ENCODE data around the gene TTBK2. TPM values are rescaled to one million over a fixed set of nuclear protein-coding genes. Genes with fewer than 3 reads are reported as not detected.

TTBK2 gene
- polyA plus RNA-seq, 2 donors: 1.2 to 1.5 TPM

GRCh38 chr15:42735382-42736165 is 185.0 kb downstream of the TTBK2 start:
- Histone ChIP-seq H3K4me1 (ENCODE audit: control insufficient read depth in 2 of 2, insufficient read depth in 2 of 2, low read length in 1 of 2) (peaks cover 0 to 5% of the 10 kb centered on the region in 2 donors), H3K9me3 (ENCODE audit: control insufficient read depth in 2 of 2, insufficient read depth in 1 of 2, low read depth in 1 of 2, low read length in 1 of 2) (no peaks in the 10 kb centered on the region), H3K4me3 (ENCODE audit: low read depth in 1 of 2, low read length in 2 of 2) (peak overlapping the region; percentile 82), H3K27ac (ENCODE audit: low read depth in 2 of 2, low read length in 1 of 2) (no peak overlapping the region), H3K27me3 (ENCODE audit: control insufficient read depth in 1 of 2, insufficient read depth in 2 of 2, low read length in 2 of 2) (no peaks in the 10 kb centered on the region), H3K36me3 (ENCODE audit: control insufficient read depth in 2 of 2, insufficient read depth in 2 of 2, low read length in 1 of 2) (peaks cover 3 to 26% of the 10 kb centered on the region in 2 donors)
- WGBS, 2 donors: 84 to 85% methylated on average over 19 of the region's 19 CpGs

GRCh38 chr15:42734076-42734672 is 186.4 kb downstream of the TTBK2 start:
- Histone ChIP-seq H3K27ac (ENCODE audit: low read depth in 2 of 2, low read length in 1 of 2) (no peak overlapping the region), H3K4me3 (ENCODE audit: low read depth in 1 of 2, low read length in 2 of 2) (no peak overlapping the region), H3K4me1 (ENCODE audit: control insufficient read depth in 2 of 2, insufficient read depth in 2 of 2, low read length in 1 of 2) (peaks cover 0 to 5% of the 10 kb centered on the region in 2 donors), H3K36me3 (ENCODE audit: control insufficient read depth in 2 of 2, insufficient read depth in 2 of 2, low read length in 1 of 2) (peaks cover 12 to 35% of the 10 kb centered on the region in 2 donors), H3K27me3 (ENCODE audit: control insufficient read depth in 1 of 2, insufficient read depth in 2 of 2, low read length in 2 of 2) (no peaks in the 10 kb centered on the region), H3K9me3 (ENCODE audit: control insufficient read depth in 2 of 2, insufficient read depth in 1 of 2, low read depth in 1 of 2, low read length in 1 of 2) (no peaks in the 10 kb centered on the region)
- 82 to 91% methylated on average over 6 of the region's 6 CpGs for WGBS, 2 donors

GRCh38 chr15:42733027-42733426 is 187.6 kb downstream of the TTBK2 start:
- Histone ChIP-seq H3K27ac (ENCODE audit: low read depth in 2 of 2, low read length in 1 of 2) (no peak overlapping the region), H3K9me3 (ENCODE audit: control insufficient read depth in 2 of 2, insufficient read depth in 1 of 2, low read depth in 1 of 2, low read length in 1 of 2) (no peaks in the 10 kb centered on the region), H3K36me3 (ENCODE audit: control insufficient read depth in 2 of 2, insufficient read depth in 2 of 2, low read length in 1 of 2) (peaks cover 12 to 36% of the 10 kb centered on the region in 2 donors), H3K4me1 (ENCODE audit: control insufficient read depth in 2 of 2, insufficient read depth in 2 of 2, low read length in 1 of 2) (peaks cover 0 to 5% of the 10 kb centered on the region in 2 donors), H3K4me3 (ENCODE audit: low read depth in 1 of 2, low read length in 2 of 2) (no peak overlapping the region), H3K27me3 (ENCODE audit: control insufficient read depth in 1 of 2, insufficient read depth in 2 of 2, low read length in 2 of 2) (no peaks in the 10 kb centered on the region)
- WGBS, 2 donors: 94 to 95% methylated on average over 11 of the region's 11 CpGs

- Histone ChIP-seq H3K4me3 (ENCODE audit: low read depth in 1 of 2, low read length in 2 of 2) (no peak overlapping the region), H3K4me1 (ENCODE audit: control insufficient read depth in 2 of 2, insufficient read depth in 2 of 2, low read length in 1 of 2) (peaks cover 0 to 5% of the 10 kb centered on the region in 2 donors), H3K27me3 (ENCODE audit: control insufficient read depth in 1 of 2, insufficient read depth in 2 of 2, low read length in 2 of 2) (no peaks in the 10 kb centered on the region), H3K36me3 (ENCODE audit: control insufficient read depth in 2 of 2, insufficient read depth in 2 of 2, low read length in 1 of 2) (peaks cover 12 to 40% of the 10 kb centered on the region in 2 donors), H3K27ac (ENCODE audit: low read depth in 2 of 2, low read length in 1 of 2) (no peak overlapping the region), H3K9me3 (ENCODE audit: control insufficient read depth in 2 of 2, insufficient read depth in 1 of 2, low read depth in 1 of 2, low read length in 1 of 2) (no peaks in the 10 kb centered on the region)
- WGBS, 2 donors: 89 to 91% methylated on average over 15 of the region's 15 CpGs
Observed at GRCh38 chr15:42732095-42732827, 188.3 kb downstream of the TTBK2 start.

GRCh38 chr15:42731461-42731860 is 189.1 kb downstream of the TTBK2 start:
- no peaks in the 10 kb centered on the region for H3K9me3 ChIP-seq (ENCODE audit: control insufficient read depth in 2 of 2, insufficient read depth in 1 of 2, low read depth in 1 of 2, low read length in 1 of 2)
- peaks cover 12 to 44% of the 10 kb centered on the region in 2 donors for H3K36me3 ChIP-seq (ENCODE audit: control insufficient read depth in 2 of 2, insufficient read depth in 2 of 2, low read length in 1 of 2)
- no peaks in the 10 kb centered on the region for H3K27me3 ChIP-seq (ENCODE audit: control insufficient read depth in 1 of 2, insufficient read depth in 2 of 2, low read length in 2 of 2)
- H3K4me3 ChIP-seq (ENCODE audit: low read depth in 1 of 2, low read length in 2 of 2): no peak overlapping the region
- peaks cover 0 to 5% of the 10 kb centered on the region in 2 donors for H3K4me1 ChIP-seq (ENCODE audit: control insufficient read depth in 2 of 2, insufficient read depth in 2 of 2, low read length in 1 of 2)
- WGBS, 2 donors: 76 to 83% methylated on average over 6 of the region's 6 CpGs
- H3K27ac ChIP-seq (ENCODE audit: low read depth in 2 of 2, low read length in 1 of 2): no peak overlapping the region

GRCh38 chr15:42730536-42730935 is 190.0 kb downstream of the TTBK2 start:
- Histone ChIP-seq H3K9me3 (ENCODE audit: control insufficient read depth in 2 of 2, insufficient read depth in 1 of 2, low read depth in 1 of 2, low read length in 1 of 2) (no peaks in the 10 kb centered on the region), H3K4me1 (ENCODE audit: control insufficient read depth in 2 of 2, insufficient read depth in 2 of 2, low read length in 1 of 2) (no peaks in the 10 kb centered on the region), H3K36me3 (ENCODE audit: control insufficient read depth in 2 of 2, insufficient read depth in 2 of 2, low read length in 1 of 2) (peaks cover 12 to 49% of the 10 kb centered on the region in 2 donors), H3K4me3 (ENCODE audit: low read depth in 1 of 2, low read length in 2 of 2) (no peak overlapping the region), H3K27me3 (ENCODE audit: control insufficient read depth in 1 of 2, insufficient read depth in 2 of 2, low read length in 2 of 2) (no peaks in the 10 kb centered on the region), H3K27ac (ENCODE audit: low read depth in 2 of 2, low read length in 1 of 2) (no peak overlapping the region)
- 93 to 95% methylated on average over 14 of the region's 14 CpGs for WGBS, 2 donors

- no peaks in the 10 kb centered on the region for H3K9me3 ChIP-seq (ENCODE audit: control insufficient read depth in 2 of 2, insufficient read depth in 1 of 2, low read depth in 1 of 2, low read length in 1 of 2)
- WGBS, 2 donors: 79 to 83% methylated on average over 8 of the region's 8 CpGs
- H3K4me1 ChIP-seq (ENCODE audit: control insufficient read depth in 2 of 2, insufficient read depth in 2 of 2, low read length in 1 of 2): no peaks in the 10 kb centered on the region
- H3K27ac ChIP-seq (ENCODE audit: low read depth in 2 of 2, low read length in 1 of 2): no peak overlapping the region
- no peak overlapping the region for H3K4me3 ChIP-seq (ENCODE audit: low read depth in 1 of 2, low read length in 2 of 2)
- peaks cover 9 to 53% of the 10 kb centered on the region in 2 donors for H3K36me3 ChIP-seq (ENCODE audit: control insufficient read depth in 2 of 2, insufficient read depth in 2 of 2, low read length in 1 of 2)
- no peaks in the 10 kb centered on the region for H3K27me3 ChIP-seq (ENCODE audit: control insufficient read depth in 1 of 2, insufficient read depth in 2 of 2, low read length in 2 of 2)
Observed at GRCh38 chr15:42730135-42730534, 190.4 kb downstream of the TTBK2 start.

GRCh38 chr15:42729409-42729808 is 191.2 kb downstream of the TTBK2 start:
- Histone ChIP-seq H3K9me3 (ENCODE audit: control insufficient read depth in 2 of 2, insufficient read depth in 1 of 2, low read depth in 1 of 2, low read length in 1 of 2) (no peaks in the 10 kb centered on the region), H3K4me3 (ENCODE audit: low read depth in 1 of 2, low read length in 2 of 2) (no peak overlapping the region), H3K27ac (ENCODE audit: low read depth in 2 of 2, low read length in 1 of 2) (no peak overlapping the region), H3K27me3 (ENCODE audit: control insufficient read depth in 1 of 2, insufficient read depth in 2 of 2, low read length in 2 of 2) (no peaks in the 10 kb centered on the region), H3K36me3 (ENCODE audit: control insufficient read depth in 2 of 2, insufficient read depth in 2 of 2, low read length in 1 of 2) (peaks cover 9 to 51% of the 10 kb centered on the region in 2 donors), H3K4me1 (ENCODE audit: control insufficient read depth in 2 of 2, insufficient read depth in 2 of 2, low read length in 1 of 2) (no peaks in the 10 kb centered on the region)
- 94 to 95% methylated on average over 7 of the region's 7 CpGs for WGBS, 2 donors

- H3K27me3 ChIP-seq (ENCODE audit: control insufficient read depth in 1 of 2, insufficient read depth in 2 of 2, low read length in 2 of 2): no peaks in the 10 kb centered on the region
- H3K4me1 ChIP-seq (ENCODE audit: control insufficient read depth in 2 of 2, insufficient read depth in 2 of 2, low read length in 1 of 2): no peaks in the 10 kb centered on the region
- peaks cover 12 to 50% of the 10 kb centered on the region in 2 donors for H3K36me3 ChIP-seq (ENCODE audit: control insufficient read depth in 2 of 2, insufficient read depth in 2 of 2, low read length in 1 of 2)
- WGBS, 2 donors: 84 to 92% methylated on average over 14 of the region's 14 CpGs
- H3K4me3 ChIP-seq (ENCODE audit: low read depth in 1 of 2, low read length in 2 of 2): no peak overlapping the region
- H3K27ac ChIP-seq (ENCODE audit: low read depth in 2 of 2, low read length in 1 of 2): no peak overlapping the region
- H3K9me3 ChIP-seq (ENCODE audit: control insufficient read depth in 2 of 2, insufficient read depth in 1 of 2, low read depth in 1 of 2, low read length in 1 of 2): no peaks in the 10 kb centered on the region
Observed at GRCh38 chr15:42728972-42729371, 191.6 kb downstream of the TTBK2 start.

Measured in esophagus (tissue), 2 donors.